ENCODE results near the gene SLC19A1.

DNA sequence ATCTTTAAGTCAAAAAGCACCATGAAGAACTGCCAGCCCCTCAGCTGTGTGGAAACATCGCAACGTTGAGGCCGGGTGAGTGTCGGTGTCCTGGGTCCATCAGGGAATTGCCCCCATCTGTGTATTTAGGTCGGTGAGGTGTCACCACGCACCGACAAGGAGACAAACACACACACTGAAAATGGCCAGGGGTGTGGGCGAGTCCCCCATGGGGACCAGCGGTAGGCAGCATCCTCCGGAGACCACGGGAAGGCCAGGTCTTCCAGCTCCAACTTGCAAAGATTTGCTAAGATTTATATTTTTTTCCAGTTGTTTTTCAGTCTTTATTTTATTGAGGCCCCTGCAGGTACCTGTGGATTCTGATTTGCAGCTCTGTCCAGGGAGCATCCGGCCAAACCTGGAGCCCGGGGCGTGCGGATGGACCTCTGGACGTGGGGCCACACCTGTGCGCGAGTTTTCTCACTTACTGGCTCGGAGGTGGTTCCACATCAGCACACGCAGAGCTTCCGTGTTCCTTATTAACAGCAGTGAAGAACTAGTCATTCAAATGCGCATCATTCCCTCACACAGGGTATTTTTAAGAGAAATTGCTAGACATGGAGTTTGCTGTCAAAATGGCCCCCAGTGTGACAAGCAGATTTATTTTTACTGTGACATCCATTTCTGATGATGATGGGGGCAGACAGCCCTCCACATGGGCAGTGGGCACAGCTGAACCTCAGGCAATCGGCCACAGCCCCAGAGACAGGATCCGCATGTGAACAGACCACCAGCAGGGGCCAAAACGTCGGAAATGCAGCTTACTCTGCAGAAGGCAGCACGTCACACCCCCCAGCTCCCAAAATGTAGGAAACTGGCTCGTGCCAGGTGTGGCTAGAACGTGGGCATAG is 17.2 kb upstream of the SLC19A1 start:
- no peak for TF ChIP-seq CTCF (IDR thresholded peaks at IDR 0.05; ENCODE audit: low read length)
- TF ChIP-seq EZH2phosphoT487 (IDR thresholded peaks at IDR 0.05; ENCODE audit: low read length), result no peak
- no peak for TF ChIP-seq EZH2 (optimal IDR thresholded peaks at IDR 0.05; ENCODE audit: low read depth, low read length)

Data from MM.1S (cell line).